Endothelial cell of umbilical vein (primary cell): ENCODE data around the gene TMEM135.

Experiments
- EZH2 ChIP-seq: IDR thresholded peaks from 2 replicates; pipeline ENCODE4 v1.6.1; 2012; ENCODE audit warnings: borderline replicate concordance, low read depth, mild to moderate bottlenecking, moderate library complexity, low read length, inconsistent platforms; ENCODE audit not compliant: severe bottlenecking
- FOS ChIP-seq: IDR thresholded peaks from 2 replicates; pipeline ENCODE4 v1.6.1; 2011; ENCODE audit warnings: mild to moderate bottlenecking, low read length, moderate library complexity, borderline replicate concordance; ENCODE audit not compliant: insufficient read depth
- POLR2A ChIP-seq: IDR thresholded peaks from 2 replicates; pipeline ENCODE4 v1.6.1; 2012; ENCODE audit warnings: low read depth, mild to moderate bottlenecking, control low read depth, low read length
- POLR2AphosphoS5 ChIP-seq: IDR thresholded peaks from 2 replicates; pipeline ENCODE4 v1.6.1; 2012; ENCODE audit warnings: low read depth, mild to moderate bottlenecking, control low read depth, low read length, moderate library complexity; ENCODE audit not compliant: insufficient read depth
- TF ChIP-seq, protein P1 (sequence below), 2 donors: IDR thresholded peaks; 1 replicate in 1 of 2; 2 replicates in 1 of 2; pipeline ENCODE4 v1.5.1; 2011; ENCODE audit warnings: low read length in 2 of 2, mild to moderate bottlenecking in 2 of 2, moderate library complexity in 2 of 2, control low read depth in 1 of 2, inconsistent platforms in 1 of 2, low read depth in 1 of 2; ENCODE audit not compliant: insufficient read depth in 1 of 2; ENCODE audit errors: extremely low read depth in 1 of 2
- TF ChIP-seq, protein P2 (sequence below): IDR thresholded peaks from 2 replicates; pipeline ENCODE4 v1.6.1; 2011; ENCODE audit not compliant: insufficient read depth, insufficient read length

DNA sequence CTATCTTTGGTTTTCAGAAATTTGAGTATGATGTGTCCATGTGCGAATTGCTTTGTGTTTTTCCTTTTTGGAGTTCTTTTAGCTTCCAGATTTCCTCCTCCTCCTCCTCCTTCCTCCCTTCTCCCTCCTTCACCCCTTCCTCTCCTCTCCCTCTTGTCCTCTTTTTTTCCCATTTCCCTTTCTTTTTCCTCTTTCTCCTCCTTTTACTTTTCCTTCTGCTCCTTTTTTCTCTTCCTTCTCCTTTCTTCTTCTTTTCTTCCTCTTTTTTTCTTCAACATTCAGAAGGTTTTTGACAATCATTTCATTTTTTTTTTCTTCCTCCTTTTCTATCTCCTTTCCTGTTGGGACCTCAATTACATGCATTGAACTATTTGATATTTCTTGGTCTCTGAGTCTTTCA is 104.9 kb downstream of the TMEM135 start:
- TF ChIP-seq, protein P1, sequence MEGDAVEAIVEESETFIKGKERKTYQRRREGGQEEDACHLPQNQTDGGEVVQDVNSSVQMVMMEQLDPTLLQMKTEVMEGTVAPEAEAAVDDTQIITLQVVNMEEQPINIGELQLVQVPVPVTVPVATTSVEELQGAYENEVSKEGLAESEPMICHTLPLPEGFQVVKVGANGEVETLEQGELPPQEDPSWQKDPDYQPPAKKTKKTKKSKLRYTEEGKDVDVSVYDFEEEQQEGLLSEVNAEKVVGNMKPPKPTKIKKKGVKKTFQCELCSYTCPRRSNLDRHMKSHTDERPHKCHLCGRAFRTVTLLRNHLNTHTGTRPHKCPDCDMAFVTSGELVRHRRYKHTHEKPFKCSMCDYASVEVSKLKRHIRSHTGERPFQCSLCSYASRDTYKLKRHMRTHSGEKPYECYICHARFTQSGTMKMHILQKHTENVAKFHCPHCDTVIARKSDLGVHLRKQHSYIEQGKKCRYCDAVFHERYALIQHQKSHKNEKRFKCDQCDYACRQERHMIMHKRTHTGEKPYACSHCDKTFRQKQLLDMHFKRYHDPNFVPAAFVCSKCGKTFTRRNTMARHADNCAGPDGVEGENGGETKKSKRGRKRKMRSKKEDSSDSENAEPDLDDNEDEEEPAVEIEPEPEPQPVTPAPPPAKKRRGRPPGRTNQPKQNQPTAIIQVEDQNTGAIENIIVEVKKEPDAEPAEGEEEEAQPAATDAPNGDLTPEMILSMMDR (IDR thresholded peaks at IDR 0.05; ENCODE audit: extremely low read depth in 1 of 2, insufficient read depth in 1 of 2, low read depth in 1 of 2, low read length in 2 of 2), result no peak
- TF ChIP-seq POLR2AphosphoS5 (no peak), EZH2 (no peak), POLR2A (no peak), FOS (no peak)
- TF ChIP-seq, protein P2, sequence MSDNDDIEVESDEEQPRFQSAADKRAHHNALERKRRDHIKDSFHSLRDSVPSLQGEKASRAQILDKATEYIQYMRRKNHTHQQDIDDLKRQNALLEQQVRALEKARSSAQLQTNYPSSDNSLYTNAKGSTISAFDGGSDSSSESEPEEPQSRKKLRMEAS, result no peak
